ENCODE measurements around the gene ARHGAP21.

The ARHGAP21 gene

GRCh38 chr10:24722676-24723385, 856 bp downstream of the ARHGAP21 start:
- H3K4me3 ChIP-seq (ENCODE audit: low read depth, low read length), result peak overlapping the region; percentile 78
- TF ChIP-seq CTCF (IDR thresholded peaks at IDR 0.05; ENCODE audit: low read depth, low read length, missing control alignments), result no peak
- in situ Hi-C loops (cut with HindIII; ENCODE audit: low sequenced_read_pairs), result no loop called here
- DNase-seq (ENCODE audit: low read depth), result no peak

GRCh38 chr10:24722131-24722675, 1.5 kb downstream of the ARHGAP21 start:
- no peak for DNase-seq (ENCODE audit: low read depth)
- TF ChIP-seq CTCF (IDR thresholded peaks at IDR 0.05; ENCODE audit: low read depth, low read length, missing control alignments), result no peak
- H3K4me3 ChIP-seq (ENCODE audit: low read depth, low read length), result peak overlapping the region; percentile 78
- in situ Hi-C loops (cut with HindIII; ENCODE audit: low sequenced_read_pairs), result no loop called here

- DNase-seq (ENCODE audit: low read depth), result no peak
- in situ Hi-C loops (cut with HindIII; ENCODE audit: low sequenced_read_pairs), result no loop called here
- no peak for TF ChIP-seq CTCF (IDR thresholded peaks at IDR 0.05; ENCODE audit: low read depth, low read length, missing control alignments)
- H3K4me3 ChIP-seq (ENCODE audit: low read depth, low read length), result peak overlapping the region; percentile 78
Measured at GRCh38 chr10:24721229-24722106, 2.2 kb downstream of the ARHGAP21 start.

GRCh38 chr10:24720096-24720495, 3.6 kb downstream of the ARHGAP21 start:
- H3K4me3 ChIP-seq (ENCODE audit: low read depth, low read length), result peak overlapping the region; percentile 78
- TF ChIP-seq CTCF (IDR thresholded peaks at IDR 0.05; ENCODE audit: low read depth, low read length, missing control alignments), result no peak
- in situ Hi-C loops (cut with HindIII; ENCODE audit: low sequenced_read_pairs), result no loop called here
- DNase-seq (ENCODE audit: low read depth), result no peak

- TF ChIP-seq CTCF (IDR thresholded peaks at IDR 0.05; ENCODE audit: low read depth, low read length, missing control alignments), result no peak
- H3K4me3 ChIP-seq (ENCODE audit: low read depth, low read length), result peak overlapping the region; percentile 26
- in situ Hi-C loops (cut with HindIII; ENCODE audit: low sequenced_read_pairs), result no loop called here
- no peak for DNase-seq (ENCODE audit: low read depth)
Measured at GRCh38 chr10:24718031-24718855, 5.4 kb downstream of the ARHGAP21 start.

GRCh38 chr10:24716295-24716694, 7.4 kb downstream of the ARHGAP21 start:
- no peak overlapping the region for H3K4me3 ChIP-seq (ENCODE audit: low read depth, low read length)
- DNase-seq (ENCODE audit: low read depth), result no peak
- in situ Hi-C loops (cut with HindIII; ENCODE audit: low sequenced_read_pairs), result no loop called here
- no peak for TF ChIP-seq CTCF (IDR thresholded peaks at IDR 0.05; ENCODE audit: low read depth, low read length, missing control alignments)

All from astrocyte of the cerebellum (primary cell).